Transverse colon (tissue), 4 donors: ENCODE results near the gene HOXC12.

Source experiments
- CTCF ChIP-seq, 5 experiments: fragments of 200-600 bp in 3 of 5; fragments of 450-650 bp in 2 of 5; sonication (generic) in 3 of 5; IDR thresholded peaks; 1 replicate in 2 of 5; 2 replicates in 3 of 5; pipeline ENCODE4 v1.5.1; 2016 to 2017; ENCODE audit warnings: antibody characterized with exemption in 5 of 5, inconsistent platforms in 3 of 5, mild to moderate bottlenecking in 2 of 5, moderate library complexity in 1 of 5
- POLR2A ChIP-seq: fragments of 450-650 bp; IDR thresholded peaks from one replicate; pipeline ENCODE4 v1.6.1; 2016; ENCODE audit warnings: antibody characterized with exemption, mild to moderate bottlenecking, moderate library complexity
- POLR2AphosphoS5 ChIP-seq, 3 donors: sonication (generic); formaldehyde crosslinking; IDR thresholded peaks; one replicate each; pipeline ENCODE4 v1.6.1; 2016; ENCODE audit warnings: antibody characterized with exemption in 3 of 3

DNA sequence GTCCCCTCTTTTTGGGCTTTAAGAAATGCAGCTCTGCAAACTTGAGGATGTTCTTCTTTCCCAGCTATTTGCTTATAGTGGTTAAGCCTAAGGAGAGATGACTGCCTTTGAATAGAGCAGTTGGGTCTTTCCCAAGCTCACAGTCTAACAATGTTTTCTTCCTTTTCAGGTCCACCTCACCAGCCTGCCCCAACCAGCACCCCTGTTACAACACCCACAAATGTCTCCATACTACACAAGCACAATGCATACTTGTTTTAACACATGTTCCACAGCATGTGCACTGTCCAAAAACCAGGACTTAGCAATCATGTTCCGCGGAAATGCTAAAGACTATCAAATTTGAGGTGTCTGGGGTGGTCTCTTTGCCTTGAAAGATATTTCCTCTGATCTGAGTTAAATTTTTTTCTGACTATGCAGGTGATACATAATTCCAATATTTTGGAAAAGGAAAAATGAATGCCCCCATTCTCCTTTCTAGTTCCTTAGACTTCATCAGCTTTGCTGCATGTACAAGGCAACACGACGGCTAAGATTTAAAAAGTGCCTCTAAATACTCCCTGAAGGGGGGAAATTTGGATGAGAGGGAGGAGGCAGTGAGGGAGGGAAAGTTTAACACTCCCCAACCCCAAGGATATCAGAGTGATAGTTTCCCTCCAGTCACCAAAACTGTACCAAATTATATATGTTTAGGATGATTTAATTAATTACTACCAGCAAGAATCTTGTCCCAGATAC lies 22.7 kb upstream of the HOXC12 start:
- TF ChIP-seq POLR2AphosphoS5 (IDR thresholded peaks at IDR 0.05) (no peak), CTCF (IDR thresholded peaks at IDR 0.05) (no peak), POLR2A (no peak)
